A549 (cell line): Measurements from ENCODE around the gene IL2.

Experiments
- BCL3 ChIP-seq: fragments of >200 bp; sonication (Bioruptor Twin); formaldehyde crosslinking; IDR thresholded peaks from 3 replicates; pipeline ENCODE4 v1.6.1; 2016
- CHD2 ChIP-seq: fragments of 150-350 bp; IDR thresholded peaks from 2 replicates; pipeline ENCODE4 v1.6.1; 2014; ENCODE audit warnings: low read length; ENCODE audit not compliant: partially characterized antibody
- CTCF ChIP-seq: fragments of >200 bp; sonication (Bioruptor Twin); formaldehyde crosslinking; IDR thresholded peaks from 3 replicates; pipeline ENCODE4 v1.5.1; 2016
- EP300 ChIP-seq, 2 experiments: fragments of >200 bp; sonication (Bioruptor Twin); formaldehyde crosslinking; IDR thresholded peaks; 2 replicates in 1 of 2; 3 replicates in 1 of 2; pipeline ENCODE4 v1.6.1; 2016 to 2017
- JUN ChIP-seq, 2 experiments: fragments of >200 bp; sonication (Bioruptor Twin); formaldehyde crosslinking; IDR thresholded peaks; 2 replicates in 1 of 2; 3 replicates in 1 of 2; pipeline ENCODE4 v1.6.1; 2016 to 2017
- KDM5A ChIP-seq: fragments of 200-600 bp; sonication (generic); IDR thresholded peaks from 2 replicates; pipeline ENCODE4 v1.6.1; 2016; ENCODE audit warnings: antibody characterized with exemption, mild to moderate bottlenecking
- MAX ChIP-seq: IDR thresholded peaks from 2 replicates; pipeline ENCODE4 v1.6.1; 2012
- MYC ChIP-seq: IDR thresholded peaks from 2 replicates; pipeline ENCODE4 v1.6.1; 2012; ENCODE audit warnings: mild to moderate bottlenecking, inconsistent platforms, low read length, improper control_type of control experiment, borderline replicate concordance
- POLR2A ChIP-seq: IDR thresholded peaks from 2 replicates; pipeline ENCODE4 v1.6.1; 2012; ENCODE audit warnings: mild to moderate bottlenecking, low read length
- REST ChIP-seq: fragments of 200-600 bp; sonication (generic); IDR thresholded peaks from 2 replicates; pipeline ENCODE4 v1.6.1; 2016; ENCODE audit warnings: antibody characterized with exemption, mild to moderate bottlenecking, moderate library complexity
- SREBF2 ChIP-seq: fragments of 450-650 bp; IDR thresholded peaks from 2 replicates; pipeline ENCODE4 v1.6.1; 2014; ENCODE audit warnings: mild to moderate bottlenecking, moderate library complexity

GRCh38 chr4:122458625-122459024 is 2.1 kb upstream of the IL2 start:
- TF ChIP-seq EP300 (IDR thresholded peaks at IDR 0.05) (no peak), CTCF (no peak), POLR2A (no peak), MAX (no peak), MYC (no peak), BCL3 (no peak), REST (no peak), CHD2 (no peak), JUN (IDR thresholded peaks at IDR 0.05) (no peak), SREBF2 (no peak), KDM5A (no peak)
